Neuron (in vitro differentiated cells): ENCODE data around the gene TERF2IP.

ENCODE experiments used
- H2AFZ ChIP-seq: one replicate; pipeline ENCODE4 v1.6.1; 2013; ENCODE audit warnings: low read depth, mild to moderate bottlenecking, inconsistent platforms, low read length, moderate library complexity
- H3K27me3 ChIP-seq: one replicate; pipeline ENCODE4 v1.6.1; 2013; ENCODE audit warnings: low read length; ENCODE audit not compliant: insufficient read depth
- H3K36me3 ChIP-seq: one replicate; pipeline ENCODE4 v1.6.1; 2013; ENCODE audit warnings: low read length; ENCODE audit not compliant: insufficient read depth
- H3K4me1 ChIP-seq: one replicate; pipeline ENCODE4 v1.6.1; 2013; ENCODE audit warnings: low read length; ENCODE audit not compliant: insufficient read depth
- H3K4me3 ChIP-seq: 2 replicates; pipeline ENCODE4 v1.5.1; 2013; ENCODE audit warnings: mild to moderate bottlenecking, low read length, moderate library complexity
- H3K9me3 ChIP-seq: one replicate; pipeline ENCODE4 v1.6.1; 2013; ENCODE audit warnings: low read length

The TERF2IP gene

DNA sequence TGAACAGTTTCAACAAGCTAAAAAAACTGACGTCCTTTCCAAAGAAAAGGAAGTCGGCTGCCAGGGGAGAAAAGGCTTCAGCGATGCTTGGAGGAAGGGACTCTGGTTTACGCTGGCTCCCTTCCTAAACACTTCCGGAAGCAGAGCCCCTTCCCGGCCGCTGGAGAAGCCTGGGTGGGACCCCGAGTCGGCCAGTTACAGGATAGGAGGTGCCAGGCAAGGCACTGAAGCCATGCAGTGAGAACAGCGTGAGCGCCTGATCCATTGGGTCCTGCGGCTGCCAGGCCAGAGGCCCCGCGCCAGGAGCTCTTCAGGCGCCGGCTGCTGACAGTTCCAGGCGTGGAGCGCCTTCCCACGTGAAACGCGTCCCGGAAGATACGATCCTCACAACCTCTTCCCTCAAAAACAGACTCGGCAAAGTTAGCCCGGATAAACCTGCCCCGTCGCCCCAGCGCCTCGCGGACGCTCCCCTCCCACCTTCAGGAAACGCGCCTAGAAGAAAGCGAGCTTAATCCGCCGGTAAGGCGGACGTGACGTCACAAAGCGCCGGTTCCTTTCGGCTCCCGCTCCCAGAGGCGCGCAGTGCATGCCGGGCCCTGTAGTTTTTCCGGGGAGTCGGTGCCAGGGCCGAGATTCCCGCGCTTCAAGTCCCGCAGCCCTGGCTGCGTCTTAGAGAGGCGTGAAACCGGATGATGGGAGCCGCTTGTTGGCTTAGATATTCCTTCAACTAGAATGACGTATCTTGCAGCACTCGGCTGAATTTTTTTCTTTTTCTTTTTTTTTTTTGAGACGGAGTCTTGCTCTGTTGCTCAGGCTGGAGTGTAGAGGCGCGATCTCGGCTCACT, 24.6 kb upstream of the TERF2IP start, which contains the start of gene ADAT1:
Gene ADAT1 (minus strand): TSS at position 521 of the 845 bp plus-strand sequence. CDS start 2,482 bp downstream, outside the sequence.
- peaks cover 7% of the 10 kb centered on the region for H3K4me1 ChIP-seq
- H3K36me3 ChIP-seq = peaks cover 52% of the 10 kb centered on the region
- no peaks in the 10 kb centered on the region for H3K27me3 ChIP-seq
- peak within 1 kb of the TSS; percentile 49 for H2AFZ ChIP-seq
- H3K4me3 ChIP-seq = peak within 1 kb of the TSS; percentile 87
- H3K9me3 ChIP-seq = no peaks in the 10 kb centered on the region

- Histone ChIP-seq H3K27me3 (no peaks in the 10 kb centered on the region), H3K36me3 (peaks cover 56% of the 10 kb centered on the region), H3K4me1 (peaks cover 7% of the 10 kb centered on the region), H3K9me3 (no peaks in the 10 kb centered on the region), H3K4me3 (no peak overlapping the region), H2AFZ (no peak overlapping the region)
Measured at GRCh38 chr16:75624921-75625334, 22.6 kb upstream of the TERF2IP start.

- H3K9me3 ChIP-seq = no peaks in the 10 kb centered on the region
- no peak overlapping the region for H3K4me3 ChIP-seq
- H3K4me1 ChIP-seq = peaks cover 7% of the 10 kb centered on the region
- no peaks in the 10 kb centered on the region for H3K27me3 ChIP-seq
- peaks cover 65% of the 10 kb centered on the region for H3K36me3 ChIP-seq
- no peak overlapping the region for H2AFZ ChIP-seq
Measured at GRCh38 chr16:75626806-75627205, 20.8 kb upstream of the TERF2IP start.

- H3K27me3 ChIP-seq = no peaks in the 10 kb centered on the region
- no peaks in the 10 kb centered on the region for H3K9me3 ChIP-seq
- no peaks in the 10 kb centered on the region for H3K4me1 ChIP-seq
- H3K36me3 ChIP-seq = peaks cover 74% of the 10 kb centered on the region
- H2AFZ ChIP-seq = no peak overlapping the region
- no peak overlapping the region for H3K4me3 ChIP-seq
Measured at GRCh38 chr16:75627851-75628250, 19.7 kb upstream of the TERF2IP start.

- Histone ChIP-seq H3K27me3 (no peaks in the 10 kb centered on the region), H3K4me3 (no peak overlapping the region), H3K36me3 (peaks cover 78% of the 10 kb centered on the region), H3K9me3 (no peaks in the 10 kb centered on the region), H3K4me1 (no peaks in the 10 kb centered on the region), H2AFZ (no peak overlapping the region)
Measured at GRCh38 chr16:75628351-75628750, 19.2 kb upstream of the TERF2IP start.

GRCh38 chr16:75629132-75629531, 18.4 kb upstream of the TERF2IP start:
- Histone ChIP-seq H3K4me3 (no peak overlapping the region), H3K4me1 (no peaks in the 10 kb centered on the region), H3K36me3 (peaks cover 85% of the 10 kb centered on the region)

DNA sequence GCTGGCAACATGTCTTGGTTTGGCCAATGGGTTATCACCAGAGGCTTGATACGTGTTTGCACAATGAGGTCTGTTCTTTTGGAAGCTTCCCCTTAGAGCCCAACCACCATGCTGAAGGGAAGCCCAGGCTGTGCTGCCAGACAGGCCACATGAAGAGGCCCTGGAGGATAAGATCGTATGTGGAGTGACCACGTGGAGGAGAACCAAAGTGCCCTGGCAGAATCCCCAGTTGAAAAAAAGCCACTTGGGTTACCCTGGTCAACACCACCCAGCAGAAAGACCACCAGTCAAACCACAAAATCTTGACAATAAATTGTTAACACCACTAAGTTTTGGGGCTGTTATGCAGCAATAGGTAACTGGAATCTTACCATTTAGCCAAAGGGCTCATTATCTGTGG, 17.5 kb upstream of the TERF2IP start:
- Histone ChIP-seq H3K9me3 (no peaks in the 10 kb centered on the region), H3K4me3 (no peak overlapping the region), H3K36me3 (peaks cover 91% of the 10 kb centered on the region), H3K4me1 (no peaks in the 10 kb centered on the region), H2AFZ (no peak overlapping the region), H3K27me3 (no peaks in the 10 kb centered on the region)

More at GRCh38 chr16:75629132-75629531, 18.4 kb upstream of the TERF2IP start:
- no peaks in the 10 kb centered on the region for H3K9me3 ChIP-seq
- H3K27me3 ChIP-seq = no peaks in the 10 kb centered on the region
- H2AFZ ChIP-seq = no peak overlapping the region

- no peak overlapping the region for H2AFZ ChIP-seq
- no peaks in the 10 kb centered on the region for H3K4me1 ChIP-seq
- no peaks in the 10 kb centered on the region for H3K9me3 ChIP-seq
- H3K27me3 ChIP-seq = no peaks in the 10 kb centered on the region
- H3K36me3 ChIP-seq = peaks cover 91% of the 10 kb centered on the region
- H3K4me3 ChIP-seq = no peak overlapping the region
Measured at GRCh38 chr16:75632857-75633256, 14.7 kb upstream of the TERF2IP start.

- Histone ChIP-seq H3K27me3 (no peaks in the 10 kb centered on the region), H3K36me3 (peaks cover 83% of the 10 kb centered on the region)
Measured at GRCh38 chr16:75635036-75635435, 12.5 kb upstream of the TERF2IP start.

GRCh38 chr16:75640598-75640997, 7.0 kb upstream of the TERF2IP start:
- Histone ChIP-seq H3K4me3 (no peak overlapping the region), H3K9me3 (no peaks in the 10 kb centered on the region), H3K27me3 (no peaks in the 10 kb centered on the region), H2AFZ (no peak overlapping the region), H3K4me1 (peaks cover 3% of the 10 kb centered on the region), H3K36me3 (peaks cover 74% of the 10 kb centered on the region)

More at GRCh38 chr16:75635036-75635435, 12.5 kb upstream of the TERF2IP start:
- Histone ChIP-seq H2AFZ (no peak overlapping the region), H3K4me1 (no peaks in the 10 kb centered on the region), H3K9me3 (no peaks in the 10 kb centered on the region), H3K4me3 (no peak overlapping the region)

DNA sequence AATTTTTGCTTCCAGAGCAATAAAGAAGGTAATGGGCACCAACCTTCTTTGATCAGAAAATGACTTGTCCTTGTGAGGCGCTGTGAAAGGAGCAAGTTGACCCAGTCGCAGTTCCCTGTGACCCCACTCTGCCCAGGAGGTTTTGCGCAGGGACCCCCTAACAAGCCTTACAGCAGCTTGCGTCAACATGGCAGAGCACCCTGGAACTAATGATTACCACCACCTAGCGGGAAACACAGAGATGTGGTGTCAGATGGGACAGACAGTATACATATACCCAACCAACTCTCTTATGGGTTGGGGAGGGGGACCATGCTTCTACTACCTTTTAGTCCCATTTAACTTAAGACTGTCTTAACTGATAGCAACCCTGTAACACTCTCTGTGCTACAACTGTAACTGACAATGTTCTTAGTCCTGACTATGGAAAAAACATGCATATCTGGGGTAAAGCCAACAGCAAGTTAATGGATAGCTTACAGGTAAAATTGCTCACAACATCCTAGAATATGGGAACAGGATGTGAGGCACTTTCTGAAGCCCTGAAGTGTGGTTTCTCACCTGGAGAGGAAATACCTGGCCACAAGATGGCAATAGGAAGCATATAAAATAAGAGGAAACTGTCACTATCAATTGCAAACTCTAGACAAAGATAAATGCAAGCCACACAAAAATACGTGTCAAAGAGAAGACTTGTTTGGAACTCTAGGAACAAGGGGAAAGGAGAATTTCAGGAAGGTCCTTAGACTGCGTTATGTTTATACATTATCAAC, 3.1 kb upstream of the TERF2IP start:
- Histone ChIP-seq H3K4me1 (peaks cover 13% of the 10 kb centered on the region), H3K36me3 (peaks cover 51% of the 10 kb centered on the region), H3K9me3 (no peaks in the 10 kb centered on the region), H3K27me3 (no peaks in the 10 kb centered on the region), H2AFZ (no peak overlapping the region), H3K4me3 (no peak overlapping the region)

GRCh38 chr16:75647112-75647491, 471 bp upstream of the TERF2IP start:
- no peaks in the 10 kb centered on the region for H3K27me3 ChIP-seq
- H2AFZ ChIP-seq = peak overlapping the region; percentile 41
- peaks cover 3% of the 10 kb centered on the region for H3K9me3 ChIP-seq
- H3K36me3 ChIP-seq = peaks cover 35% of the 10 kb centered on the region
- H3K4me1 ChIP-seq = peaks cover 30% of the 10 kb centered on the region
- H3K4me3 ChIP-seq = peak overlapping the region; percentile 95
